Neural progenitor cell (in vitro differentiated cells): ENCODE results near the gene RNF212.

Experiments
- CTCF ChIP-seq: fragments of 200-600 bp; sonication (generic); IDR thresholded peaks from 2 replicates; pipeline ENCODE4 v1.5.1; 2017; ENCODE audit warnings: antibody characterized with exemption, mild to moderate bottlenecking
- EZH2 ChIP-seq: fragments of 200-600 bp; sonication (generic); IDR thresholded peaks from 2 replicates; pipeline ENCODE4 v1.6.1; 2017; ENCODE audit warnings: antibody characterized with exemption, mild to moderate bottlenecking, moderate library complexity

- TF ChIP-seq CTCF (no peak), EZH2 (no peak)
Observed at GRCh38 chr4:1036095-1036494, 77.3 kb downstream of the RNF212 start.
